GM12892 (cell line): Measurements from ENCODE around the gene STXBP3.

Source experiments
- POLR2A ChIP-seq: IDR thresholded peaks from 2 replicates; pipeline ENCODE4 v1.6.1; 2011; ENCODE audit warnings: low read depth, low read length, control low read depth
- POLR2AphosphoS5 ChIP-seq: IDR thresholded peaks from 2 replicates; pipeline ENCODE4 v1.6.1; 2011; ENCODE audit warnings: low read depth, low read length, control low read depth
- TAF1 ChIP-seq: IDR thresholded peaks from 2 replicates; pipeline ENCODE4 v1.6.1; 2011; ENCODE audit warnings: low read depth, mild to moderate bottlenecking, control low read depth, low read length, borderline replicate concordance

- TF ChIP-seq POLR2A (no peak), POLR2AphosphoS5 (no peak), TAF1 (no peak)
Measured at GRCh38 chr1:108715932-108716331, 30.5 kb upstream of the STXBP3 start.
